Hematopoietic multipotent progenitor cell treated with erythropoietin and hydrocortisone succinate and interleukin-3 and kit ligand, for 15 days (in vitro differentiated cells): ENCODE data around the gene ZNF337.
"Not testable (repeated sequence)": the region's sequence is repeated elsewhere in the genome, so short reads cannot be mapped to it uniquely, and the experiment has no call there.

Experiments
- DNase-seq: peaks from one replicate; pipeline ENCODE4 v3.0.0-alpha.2; 2015; ENCODE audit warnings: low spot score

ZNF337 gene

DNA sequence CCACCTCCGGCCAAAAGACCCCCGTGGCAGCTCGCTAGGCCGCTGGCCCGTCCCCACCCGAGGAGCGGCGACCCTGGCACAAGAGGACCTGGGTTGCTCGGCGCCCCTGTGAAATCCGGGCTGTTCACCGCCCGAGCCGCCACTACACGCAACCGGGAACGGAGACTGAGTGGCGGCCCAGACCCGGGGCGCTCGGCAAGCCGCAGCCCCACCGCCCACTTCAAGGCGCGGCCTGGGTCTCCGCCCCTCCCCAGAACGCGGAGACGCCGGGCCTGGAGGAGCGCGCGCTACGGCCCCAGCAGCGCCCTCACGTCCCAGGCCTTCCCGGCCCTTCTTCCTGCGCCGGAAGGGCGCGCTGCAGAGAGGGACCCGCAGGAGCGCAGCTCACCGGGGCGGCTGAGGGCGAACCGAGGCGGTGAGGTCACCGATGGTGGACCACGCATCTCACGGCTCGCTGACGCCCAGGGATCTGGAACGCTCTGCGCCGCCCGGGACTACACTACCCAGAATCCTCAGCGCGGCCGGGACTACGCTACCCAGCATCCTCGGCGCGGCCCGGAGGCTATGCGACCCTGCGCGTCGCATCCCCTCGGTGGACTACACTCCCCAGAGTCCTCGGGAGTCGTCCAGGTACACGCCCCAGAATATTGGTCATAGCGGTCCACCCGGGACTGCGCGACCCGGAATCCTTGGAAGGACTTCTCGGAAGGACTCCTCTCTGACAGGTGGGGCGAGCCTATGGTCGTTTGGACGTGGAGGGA lies at the start of gene ZNF337:
ZNF337 (minus strand) TSS at position 483 of the 761 bp plus-strand sequence. CDS start 10,436 bp downstream, outside the sequence.
- DNase-seq = peak; percentile 89

DNA sequence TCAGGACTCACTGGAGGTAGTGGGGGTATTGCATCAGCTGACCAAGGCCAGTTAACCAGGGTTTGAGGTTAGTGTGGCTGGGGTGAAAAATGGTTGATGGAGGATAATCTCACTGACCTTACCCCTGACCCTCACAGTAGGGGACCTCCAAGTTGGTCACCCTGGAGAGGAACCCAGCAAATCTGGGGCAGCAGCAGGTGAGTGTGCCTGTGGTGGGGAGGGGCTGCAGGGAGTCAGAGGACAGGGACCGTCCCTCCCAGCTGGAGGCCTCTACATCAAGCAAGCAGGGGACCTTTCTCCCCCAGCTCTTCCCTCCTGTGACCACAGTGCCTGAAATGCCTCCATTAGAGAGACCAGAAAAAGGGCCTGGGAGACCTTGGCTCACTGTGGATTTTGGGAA lies 49.1 kb upstream of the ZNF337 start:
- DNase-seq = no peak

DNA sequence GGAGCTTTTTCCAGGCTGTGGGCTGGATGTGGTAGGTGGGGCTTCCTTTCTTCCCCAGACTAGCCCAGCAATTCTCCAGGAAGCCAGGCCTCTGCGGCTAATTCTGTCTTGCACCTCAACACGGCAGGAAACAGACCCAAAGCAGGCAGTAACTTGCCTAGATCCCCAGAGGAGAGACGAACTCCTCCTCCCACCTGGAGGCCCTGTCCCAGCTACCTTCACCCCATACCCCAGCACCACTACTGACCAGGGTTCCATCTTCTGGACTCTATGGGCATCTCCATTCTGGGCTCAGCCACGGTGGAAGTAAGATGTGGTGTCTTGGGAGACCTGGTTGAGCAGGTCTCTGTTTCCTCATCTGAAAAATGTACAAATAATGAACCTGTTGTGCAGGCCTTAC lies 48.4 kb upstream of the ZNF337 start:
- DNase-seq = no peak

DNA sequence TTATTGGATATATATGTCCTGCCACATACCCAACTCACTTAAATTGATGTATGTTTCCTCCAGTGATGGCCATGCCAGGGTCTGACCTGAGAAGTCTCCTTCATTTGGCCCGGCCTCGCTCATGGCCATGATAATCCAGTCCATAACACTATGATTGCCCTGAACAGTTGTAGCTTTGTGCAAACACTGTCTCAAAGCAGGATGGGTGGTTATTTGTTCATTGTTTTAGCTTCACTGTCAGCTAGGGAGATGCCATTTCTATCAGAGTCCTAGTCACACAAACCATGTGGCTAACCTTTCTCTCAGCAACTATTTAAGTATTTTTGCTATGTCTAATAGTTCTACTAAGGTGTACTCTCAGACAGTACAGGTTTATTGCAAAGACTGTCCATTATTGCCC lies 47.6 kb upstream of the ZNF337 start:
- DNase-seq = no peak

DNA sequence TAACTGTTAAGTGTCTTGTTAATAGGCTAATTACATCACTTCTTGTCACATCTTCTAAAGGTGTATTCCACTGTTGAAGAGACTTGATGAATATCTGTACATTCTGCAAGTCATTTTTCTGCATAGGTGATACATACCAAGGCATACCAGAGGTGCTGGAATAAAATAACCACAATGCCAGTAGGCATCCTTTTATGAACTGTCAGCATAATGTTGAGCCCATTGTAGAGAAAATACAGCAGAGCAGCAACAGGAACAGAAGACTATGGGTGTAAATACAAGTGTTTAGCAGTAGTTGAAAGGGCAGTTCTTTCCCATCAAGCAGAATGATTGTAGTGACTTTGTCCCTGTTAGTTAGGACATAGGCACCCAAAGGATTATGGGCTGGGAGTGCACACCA lies 44.4 kb upstream of the ZNF337 start:
- DNase-seq = no peak

DNA sequence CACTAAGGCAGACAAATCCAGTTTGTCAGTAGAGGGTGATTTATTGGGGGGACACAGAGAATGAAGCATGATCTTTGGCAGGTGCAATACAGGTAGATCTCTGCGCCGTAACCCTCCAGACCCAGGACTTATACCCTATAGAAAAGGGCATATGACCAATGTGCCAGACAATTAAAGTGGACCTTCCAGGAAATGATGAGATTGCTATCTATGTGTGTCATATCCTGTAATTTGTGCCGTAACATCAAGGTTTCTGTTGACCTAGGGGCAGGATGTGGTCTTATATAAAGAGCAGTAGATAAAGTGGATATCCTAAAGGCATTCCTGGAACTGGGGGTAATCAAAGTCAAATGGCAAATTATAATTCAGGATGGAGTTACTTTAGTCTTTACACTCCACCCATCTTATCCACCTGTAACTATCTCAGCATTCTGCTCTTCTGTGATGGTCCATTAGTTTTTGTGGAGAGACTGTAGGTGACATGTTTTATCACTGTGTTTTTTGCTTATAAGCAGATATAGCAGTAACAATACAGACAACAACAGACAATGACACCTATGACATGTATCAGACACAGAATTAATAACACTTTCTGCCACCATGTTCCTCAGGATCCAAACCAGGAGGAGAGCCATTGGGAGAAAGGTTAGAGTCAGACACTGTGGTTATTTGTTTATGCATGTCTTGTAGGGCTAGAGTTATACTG lies 43.1 kb upstream of the ZNF337 start:
- no peak for DNase-seq

DNA sequence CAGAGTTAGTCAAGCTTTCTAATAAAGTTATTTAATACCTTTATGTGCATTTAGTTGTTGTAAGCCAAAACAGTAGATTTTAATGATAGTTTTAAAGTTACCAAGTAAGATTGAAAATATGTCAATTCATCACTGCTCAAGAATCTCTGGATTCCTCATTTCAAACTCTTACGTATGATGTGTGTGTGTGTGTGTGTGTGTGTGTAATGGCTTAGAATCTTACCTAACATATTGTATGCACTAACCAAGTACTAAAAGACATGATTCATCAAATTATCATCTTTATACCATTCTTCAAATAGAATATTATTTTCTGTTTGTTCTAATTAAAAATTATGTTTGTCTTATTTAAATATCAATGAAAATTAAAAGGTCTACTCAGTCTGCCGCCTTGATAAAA lies 41.5 kb upstream of the ZNF337 start:
- DNase-seq = no peak

DNA sequence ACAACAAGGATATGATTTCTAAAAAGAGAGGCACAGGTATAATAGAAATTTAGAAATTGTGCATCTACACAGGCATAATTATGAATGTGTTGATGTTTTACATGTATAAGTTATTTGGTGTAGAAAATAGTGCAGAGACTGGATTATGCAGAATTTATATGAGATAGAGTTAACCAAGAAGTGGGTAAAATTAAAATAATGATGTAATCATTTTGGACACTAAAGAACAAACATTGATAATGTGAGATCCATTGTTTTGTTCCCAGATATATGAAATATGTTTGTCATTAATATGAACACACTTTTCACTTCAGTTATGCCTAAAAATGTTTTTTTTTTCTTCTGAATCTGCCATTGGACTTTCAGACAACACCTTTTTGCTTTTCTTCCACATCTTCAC lies 37.2 kb upstream of the ZNF337 start:
- DNase-seq = no peak

DNA sequence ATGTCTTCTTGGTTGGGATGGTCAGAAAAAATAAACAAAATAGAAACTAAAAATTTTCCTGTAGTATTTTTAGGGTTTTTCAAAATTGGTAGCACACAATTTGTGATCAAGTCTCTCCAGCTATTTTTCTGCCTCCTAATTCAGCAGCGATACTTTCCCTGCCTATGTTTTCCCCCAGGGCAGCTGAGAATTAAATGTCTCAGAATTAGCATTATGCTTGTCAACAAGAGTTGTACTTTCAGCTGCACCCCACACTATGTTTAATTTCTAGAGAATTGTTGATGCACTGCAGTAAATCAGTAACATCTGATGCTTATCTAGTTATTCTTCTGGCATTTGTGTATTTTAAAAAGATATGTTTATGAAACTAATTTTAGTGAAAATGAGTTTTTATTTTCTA lies 34.2 kb upstream of the ZNF337 start:
- DNase-seq = no peak

DNA sequence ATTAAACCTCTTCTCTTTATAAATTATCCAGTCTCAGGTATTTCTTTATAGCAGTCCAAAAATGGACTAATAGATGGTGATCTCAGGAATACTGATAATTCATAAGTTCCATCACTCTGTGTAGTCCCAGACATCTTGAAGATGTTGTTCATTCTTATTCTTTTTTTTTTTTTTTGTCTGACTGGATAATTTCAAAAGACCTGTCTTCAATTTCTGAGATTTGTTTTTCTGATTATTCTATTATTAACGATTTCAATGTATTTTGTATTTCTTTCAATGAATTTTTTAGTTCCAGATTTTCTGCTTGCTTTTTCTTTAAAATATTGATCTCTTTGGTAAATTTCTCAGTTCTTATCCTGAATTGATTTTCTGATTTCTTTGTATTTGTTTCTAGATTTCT lies 29.7 kb upstream of the ZNF337 start:
- DNase-seq = no peak

DNA sequence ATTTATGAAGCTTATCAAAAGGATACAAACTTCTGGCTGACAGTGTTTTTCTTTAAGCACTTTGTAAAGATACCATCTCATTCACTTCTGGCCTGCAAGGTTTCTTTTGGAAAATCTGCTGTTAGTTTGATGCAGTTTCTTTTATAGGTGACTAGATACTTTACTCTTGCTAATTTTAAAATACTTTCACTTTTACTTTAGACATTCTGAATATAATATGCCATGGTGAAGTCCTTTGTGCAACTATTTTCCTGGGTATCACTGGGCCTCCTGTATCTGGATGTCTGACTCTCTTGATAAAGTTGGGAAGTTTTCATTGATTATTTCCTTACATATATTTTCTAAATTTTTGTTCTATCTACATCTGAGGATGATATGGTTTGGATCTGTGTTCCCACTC lies 29.0 kb upstream of the ZNF337 start:
- no peak for DNase-seq

DNA sequence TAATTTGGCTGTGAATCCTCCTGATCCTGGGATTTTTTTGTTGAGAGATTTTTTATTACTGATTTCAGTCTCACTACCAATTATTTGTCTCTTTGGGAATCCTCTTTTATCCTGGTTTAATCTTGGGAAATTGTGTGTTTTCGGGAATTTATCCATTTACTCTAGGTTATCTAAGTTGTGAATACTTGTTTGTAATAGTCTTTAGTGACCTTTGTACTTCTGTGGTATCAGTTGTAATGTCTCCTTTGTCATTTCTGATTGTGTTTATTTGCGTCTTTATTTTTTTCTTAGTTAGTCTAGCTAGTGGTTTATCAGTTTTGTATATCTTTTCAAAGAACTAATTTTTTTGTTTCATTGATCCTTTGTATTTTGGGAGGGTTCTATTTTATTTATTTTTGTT lies 27.3 kb upstream of the ZNF337 start:
- no peak for DNase-seq

DNA sequence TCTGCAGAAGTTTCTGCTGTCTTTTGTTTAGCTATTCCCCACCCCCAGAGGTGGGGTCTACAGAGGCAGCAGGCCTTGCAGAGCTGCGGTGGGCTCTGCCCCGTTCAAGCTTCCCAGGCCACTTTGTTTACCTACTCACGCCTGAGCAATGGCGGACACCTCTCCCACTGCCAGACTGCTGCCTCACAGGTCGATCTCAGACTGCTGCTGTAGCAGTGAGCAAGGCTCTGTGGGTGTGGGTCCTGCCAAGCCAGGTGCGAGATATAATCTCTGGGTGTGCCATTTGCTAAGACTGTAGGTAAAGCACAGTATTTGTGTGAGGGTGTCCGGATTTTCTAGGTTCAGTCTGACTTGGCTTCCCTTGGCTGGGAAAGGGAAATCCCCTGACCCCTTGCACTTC lies 23.6 kb upstream of the ZNF337 start:
- DNase-seq = no peak

DNA sequence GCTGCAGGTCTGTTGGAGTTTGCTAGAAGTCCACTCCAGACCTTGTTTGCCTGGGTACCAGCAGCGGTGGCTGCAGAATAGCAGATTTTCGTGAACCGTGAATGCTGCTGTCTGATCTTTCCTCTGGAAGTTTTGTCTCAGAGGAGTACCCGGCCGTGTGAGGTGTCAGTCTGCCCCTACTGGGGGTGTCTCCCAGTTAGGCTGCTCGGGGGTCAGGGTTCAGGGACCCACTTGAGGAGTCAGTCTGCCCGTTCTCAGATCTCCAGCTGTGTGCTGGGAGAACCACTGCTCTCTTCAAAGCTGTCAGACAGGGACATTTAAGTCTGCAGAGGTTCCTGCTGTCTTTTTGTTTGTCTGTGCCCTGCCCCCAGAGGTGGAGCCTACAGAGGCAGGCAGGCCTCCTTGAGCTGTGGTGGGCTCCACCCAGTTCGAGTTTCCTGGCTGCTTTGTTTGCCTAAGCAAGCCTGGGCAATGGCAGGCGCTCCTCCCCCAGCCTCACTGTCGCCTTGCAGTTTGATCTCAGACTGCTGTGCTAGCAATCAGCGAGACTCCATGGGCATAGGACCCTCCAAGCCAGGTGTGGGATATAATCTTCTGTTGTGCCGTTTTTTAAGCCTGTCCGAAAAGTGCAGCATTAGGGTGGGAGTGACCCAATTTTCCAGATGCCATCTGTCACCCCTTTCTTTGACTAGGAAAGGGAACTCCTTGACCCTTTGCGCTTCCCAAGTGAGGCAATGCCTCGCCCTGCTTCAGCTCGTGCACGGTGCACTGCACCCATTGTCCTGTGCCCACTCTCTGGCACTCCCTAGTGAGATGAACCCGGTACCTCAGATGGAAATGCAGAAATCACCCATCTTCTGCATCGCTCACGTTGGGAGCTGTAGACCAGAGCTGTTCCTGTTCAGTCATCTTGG lies 22.5 kb upstream of the ZNF337 start:
- DNase-seq = not testable (repeated sequence)

DNA sequence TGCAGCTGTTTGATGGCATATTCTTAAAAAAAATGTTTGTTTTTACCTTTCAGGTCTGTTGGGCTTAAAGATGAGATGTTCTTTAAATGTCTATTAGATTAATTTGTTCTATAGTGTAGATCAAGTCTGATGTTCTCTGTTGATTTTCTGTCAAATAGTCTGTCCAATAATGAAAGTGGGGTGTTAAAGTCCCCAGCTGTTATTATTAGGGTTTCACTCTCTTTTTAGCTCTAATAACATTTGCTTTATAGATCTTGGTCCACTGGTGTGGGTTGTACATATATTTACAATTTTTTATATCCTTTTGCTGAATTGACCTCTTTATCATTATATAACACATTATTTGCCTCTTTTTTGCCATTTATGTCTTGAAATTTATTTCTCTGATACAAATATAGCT lies 11.0 kb upstream of the ZNF337 start:
- DNase-seq = no peak

DNA sequence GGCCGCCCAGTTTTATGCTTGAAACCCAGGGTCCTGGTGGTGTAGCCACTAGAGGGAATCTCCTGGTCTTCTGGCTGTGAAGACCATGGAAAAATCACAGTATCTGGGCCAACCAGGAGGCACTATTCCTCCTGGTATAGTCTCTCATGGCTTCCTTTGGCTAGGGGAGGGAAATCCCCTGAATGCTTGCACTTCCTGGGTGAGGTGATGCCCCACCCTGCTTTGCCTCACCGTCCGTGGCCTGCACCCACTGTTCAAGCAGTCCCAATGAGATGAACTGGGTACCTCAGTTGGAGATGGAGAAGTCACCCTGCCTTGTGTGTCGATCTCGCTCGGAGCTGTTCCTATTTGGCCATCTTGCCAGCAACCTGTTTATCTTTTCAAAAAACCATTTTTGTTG lies 10.1 kb upstream of the ZNF337 start:
- DNase-seq = no peak

DNA sequence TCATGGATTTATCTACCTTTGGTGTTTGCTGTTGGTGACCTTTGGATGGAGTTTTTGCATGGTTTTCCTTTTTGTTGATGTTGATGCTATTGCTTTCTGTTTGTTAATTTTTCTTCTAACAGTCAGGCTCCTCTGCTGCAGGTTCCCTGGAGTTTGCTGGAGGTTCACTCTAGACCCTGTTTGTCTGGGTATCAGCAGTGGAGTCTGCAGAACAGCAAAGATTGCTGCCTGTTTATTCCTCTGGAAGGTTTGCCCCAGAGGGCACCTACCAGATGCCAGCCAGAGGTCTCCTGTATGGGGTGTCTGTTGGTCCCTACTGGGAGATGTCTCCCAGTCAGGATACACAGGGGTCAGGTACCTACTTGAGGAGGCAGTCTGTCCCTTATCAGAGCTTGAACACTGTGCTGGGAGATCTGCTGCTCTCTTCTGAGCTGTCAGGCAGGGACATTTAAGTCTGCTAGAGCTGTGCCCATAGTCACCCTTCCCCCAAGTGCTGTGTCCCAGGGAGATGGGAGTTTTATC lies 9.2 kb upstream of the ZNF337 start:
- no peak for DNase-seq

DNA sequence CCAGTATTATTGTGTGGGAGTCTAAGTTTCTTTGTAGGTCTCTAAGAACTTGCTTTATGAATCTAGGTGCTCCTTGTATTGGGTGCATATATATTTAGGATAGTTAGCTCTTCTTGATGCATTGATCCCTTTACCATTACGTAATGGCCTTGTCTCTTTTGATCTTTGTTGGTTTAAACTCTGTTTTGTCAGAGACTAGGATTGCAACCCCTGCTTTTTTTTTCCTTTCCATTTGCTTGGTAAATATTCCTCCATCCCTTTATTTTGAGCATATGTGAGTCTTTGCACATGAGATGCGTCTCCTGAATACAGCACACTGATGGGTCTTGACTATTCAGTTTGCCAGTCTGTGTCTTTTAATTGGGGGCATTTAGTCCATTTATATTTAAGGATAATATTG lies 7.7 kb upstream of the ZNF337 start:
- DNase-seq = not testable (repeated sequence)

DNA sequence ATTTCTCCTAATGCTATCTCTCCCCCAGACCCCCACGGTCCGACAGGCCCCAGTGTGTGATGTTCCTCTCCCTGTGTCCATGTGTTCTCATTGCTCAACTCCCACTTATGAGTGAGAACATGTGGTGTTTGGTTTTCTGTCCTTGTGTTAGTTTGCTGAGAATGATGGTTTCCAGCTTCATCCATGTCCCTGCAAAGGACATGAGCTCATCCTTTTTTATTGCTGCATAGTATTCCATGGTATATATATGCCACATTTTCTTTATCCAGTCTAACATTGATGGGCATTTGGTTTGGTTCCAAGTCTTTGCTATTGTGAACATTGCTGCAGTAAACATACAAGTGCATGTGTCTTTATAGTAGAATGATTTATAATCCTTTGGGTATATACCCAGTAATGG lies 4.2 kb upstream of the ZNF337 start:
- not testable (repeated sequence) for DNase-seq

DNA sequence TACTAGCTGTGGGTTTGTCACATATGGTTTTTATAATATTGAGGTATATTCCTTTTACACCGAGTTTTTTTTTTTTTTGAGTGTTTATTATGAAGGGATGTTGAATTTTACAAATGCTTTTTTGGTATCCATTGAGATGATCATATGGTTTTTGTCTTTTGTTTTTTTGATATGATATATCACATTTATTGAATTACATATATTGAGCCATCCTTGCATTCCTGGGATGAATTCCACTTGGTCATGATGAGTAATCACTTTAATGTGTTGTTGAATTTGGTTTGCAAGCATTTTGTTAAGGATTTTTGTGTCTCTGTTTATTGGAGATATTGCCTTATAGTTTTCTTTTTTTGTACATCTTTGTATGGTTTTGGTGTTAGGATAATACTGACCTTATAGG lies 3.3 kb upstream of the ZNF337 start:
- DNase-seq = no peak

DNA sequence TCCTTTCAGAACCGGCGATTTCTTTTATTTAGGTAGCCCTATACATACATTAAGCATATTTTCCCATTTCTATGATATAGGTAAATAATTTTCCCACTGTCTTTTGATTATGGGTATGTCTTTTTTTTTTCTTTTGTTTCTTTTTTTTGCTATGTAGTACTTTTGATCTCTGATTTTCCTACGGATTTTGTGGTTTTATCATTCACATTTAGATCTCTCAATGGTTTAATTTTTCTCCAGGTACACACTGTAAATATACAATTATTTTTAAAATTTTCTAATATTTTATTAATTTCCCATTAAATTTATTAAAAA lies 436 bp upstream of the ZNF337 start:
- no peak for DNase-seq

DNA sequence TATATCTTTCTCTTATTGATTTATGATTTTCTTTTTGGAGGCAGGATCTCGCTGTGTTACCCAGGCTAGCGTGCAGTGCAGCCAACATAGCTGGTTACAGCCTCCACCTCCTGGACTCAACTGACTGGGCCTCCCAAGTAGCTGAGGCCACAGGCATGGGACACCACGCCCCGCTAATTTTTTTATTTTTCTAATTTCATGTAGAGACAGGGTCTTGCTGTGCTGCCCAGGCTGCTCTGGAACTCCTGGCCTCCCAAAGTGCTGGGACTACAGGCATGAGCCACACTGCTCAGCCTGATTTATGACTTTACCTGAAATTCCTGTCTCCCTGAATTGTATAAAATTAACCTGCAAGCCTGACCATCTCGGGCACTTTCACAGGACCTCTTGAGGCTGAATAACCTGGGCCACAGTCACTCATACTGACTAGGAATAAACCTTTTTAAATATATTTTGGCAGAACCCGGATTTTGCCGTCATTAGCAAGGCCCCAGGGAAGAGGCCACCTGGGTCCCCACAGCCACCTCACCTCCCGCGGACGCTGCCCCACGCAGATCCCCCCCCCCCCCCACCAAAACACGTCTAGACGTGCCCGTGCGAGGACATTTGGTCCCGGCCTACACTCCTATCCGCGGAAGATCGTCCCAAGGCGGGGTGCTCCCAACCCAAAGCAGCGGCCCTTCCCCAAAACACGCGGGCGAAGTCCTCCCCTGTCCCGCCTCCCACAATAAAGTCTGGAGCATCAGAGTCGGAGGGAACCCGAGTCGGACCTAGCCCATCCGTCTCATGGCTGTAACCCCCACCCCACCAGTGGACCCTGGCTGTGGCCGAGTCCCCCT lies 902 bp downstream of the ZNF337 start:
- DNase-seq = no peak
